Measurements from ENCODE around the gene TMEM132A.

Gene TMEM132A

DNA sequence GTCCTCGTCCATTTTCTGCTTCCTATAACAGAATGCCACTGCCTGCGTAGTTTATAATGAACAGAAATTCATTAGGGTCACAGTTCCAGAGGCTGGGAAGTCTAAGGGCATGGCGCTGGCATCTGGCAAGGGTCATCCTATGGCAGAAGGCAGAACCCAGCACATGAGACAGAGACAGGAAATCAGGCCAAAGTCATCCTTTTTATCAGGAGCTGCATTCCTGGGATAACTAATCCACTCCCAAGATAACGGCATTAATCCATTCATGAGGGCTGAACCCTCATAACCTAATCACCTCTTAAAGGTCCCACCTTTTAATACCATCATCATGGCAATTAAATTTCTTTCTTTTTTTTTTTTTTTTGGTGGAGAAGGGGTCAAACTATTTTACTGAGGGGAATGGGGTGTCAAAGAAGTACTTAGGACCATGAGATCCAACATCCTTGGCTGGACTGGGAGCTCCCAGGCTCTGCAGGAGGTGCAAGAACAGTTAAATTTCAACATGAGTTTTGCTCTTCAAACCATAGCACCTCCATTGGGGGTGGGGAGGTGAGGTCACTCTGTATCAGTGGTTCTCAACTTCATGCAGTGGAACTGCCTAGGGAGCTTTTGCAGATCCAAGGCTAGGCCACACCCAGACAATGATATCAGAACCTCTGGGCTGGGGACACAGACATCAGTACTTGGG, 5.9 kb upstream of the TMEM132A start:
- Histone ChIP-seq H3K79me2 (ENCODE audit: low read length) (peaks cover 69% of the 10 kb centered on the region), H3K9ac (ENCODE audit: low read length) (no peak overlapping the region), H3K4me2 (ENCODE audit: low read depth, low read length) (no peak overlapping the region), H3F3A (ENCODE audit: insufficient read depth, low read length) (peaks cover 28% of the 10 kb centered on the region), H3K9me2 (replicated peaks; ENCODE audit: insufficient read depth, low read length) (no peaks in the 10 kb centered on the region), H2AFZ (ENCODE audit: low read length) (no peak overlapping the region), H3K27me3 (replicated peaks; ENCODE audit: insufficient read depth, low read length) (no peaks in the 10 kb centered on the region), H3K27ac (ENCODE audit: low read length) (no peak overlapping the region), H3K9me3 (replicated peaks; ENCODE audit: insufficient read depth, low read length) (no peaks in the 10 kb centered on the region), H3K4me1 (ENCODE audit: low read length) (peaks cover 26% of the 10 kb centered on the region), H3K4me3 (ENCODE audit: low read length) (no peak overlapping the region), H3K36me3 (replicated peaks; ENCODE audit: insufficient read depth, low read length) (peaks cover 11% of the 10 kb centered on the region), H4K20me1 (ENCODE audit: insufficient read depth, low read length) (peaks cover 42% of the 10 kb centered on the region)
- no peak for DNase-seq
- TF ChIP-seq, protein P1, sequence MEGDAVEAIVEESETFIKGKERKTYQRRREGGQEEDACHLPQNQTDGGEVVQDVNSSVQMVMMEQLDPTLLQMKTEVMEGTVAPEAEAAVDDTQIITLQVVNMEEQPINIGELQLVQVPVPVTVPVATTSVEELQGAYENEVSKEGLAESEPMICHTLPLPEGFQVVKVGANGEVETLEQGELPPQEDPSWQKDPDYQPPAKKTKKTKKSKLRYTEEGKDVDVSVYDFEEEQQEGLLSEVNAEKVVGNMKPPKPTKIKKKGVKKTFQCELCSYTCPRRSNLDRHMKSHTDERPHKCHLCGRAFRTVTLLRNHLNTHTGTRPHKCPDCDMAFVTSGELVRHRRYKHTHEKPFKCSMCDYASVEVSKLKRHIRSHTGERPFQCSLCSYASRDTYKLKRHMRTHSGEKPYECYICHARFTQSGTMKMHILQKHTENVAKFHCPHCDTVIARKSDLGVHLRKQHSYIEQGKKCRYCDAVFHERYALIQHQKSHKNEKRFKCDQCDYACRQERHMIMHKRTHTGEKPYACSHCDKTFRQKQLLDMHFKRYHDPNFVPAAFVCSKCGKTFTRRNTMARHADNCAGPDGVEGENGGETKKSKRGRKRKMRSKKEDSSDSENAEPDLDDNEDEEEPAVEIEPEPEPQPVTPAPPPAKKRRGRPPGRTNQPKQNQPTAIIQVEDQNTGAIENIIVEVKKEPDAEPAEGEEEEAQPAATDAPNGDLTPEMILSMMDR (IDR thresholded peaks at IDR 0.05; ENCODE audit: low read length) = no peak

DNA sequence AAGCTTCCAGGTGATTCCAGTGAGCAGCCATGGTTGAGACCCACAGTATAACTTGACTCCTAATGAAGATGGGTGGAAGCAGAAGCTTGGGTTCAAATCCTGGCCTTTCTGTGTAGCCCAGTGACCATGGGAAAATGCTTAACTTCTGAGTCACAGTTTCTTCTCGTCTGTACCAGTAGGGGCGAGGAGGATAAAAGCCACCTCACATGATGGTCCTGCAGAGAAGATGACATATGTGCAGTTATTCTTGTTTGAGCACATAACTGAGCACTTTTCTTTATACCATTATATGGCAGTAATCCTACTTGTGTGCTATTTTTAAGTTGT, 5.4 kb upstream of the TMEM132A start:
- no peak overlapping the region for H2AFZ ChIP-seq (ENCODE audit: low read length)
- H3F3A ChIP-seq (ENCODE audit: insufficient read depth, low read length) = peaks cover 29% of the 10 kb centered on the region
- peaks cover 45% of the 10 kb centered on the region for H4K20me1 ChIP-seq (ENCODE audit: insufficient read depth, low read length)
- H3K9me2 ChIP-seq (replicated peaks; ENCODE audit: insufficient read depth, low read length) = no peaks in the 10 kb centered on the region
- H3K79me2 ChIP-seq (ENCODE audit: low read length) = peaks cover 69% of the 10 kb centered on the region
- no peak for TF ChIP-seq EZH2 (optimal IDR thresholded peaks at IDR 0.05; ENCODE audit: low read depth, low read length)
- TF ChIP-seq, protein P1 (IDR thresholded peaks at IDR 0.05; ENCODE audit: low read length) = no peak
- no peak for TF ChIP-seq EZH2phosphoT487 (IDR thresholded peaks at IDR 0.05; ENCODE audit: low read length)
- H3K27ac ChIP-seq (ENCODE audit: low read length) = no peak overlapping the region
- no peak overlapping the region for H3K4me2 ChIP-seq (ENCODE audit: low read depth, low read length)
- H3K4me3 ChIP-seq (ENCODE audit: low read length) = no peak overlapping the region
- H3K36me3 ChIP-seq (replicated peaks; ENCODE audit: insufficient read depth, low read length) = peaks cover 11% of the 10 kb centered on the region
- H3K27me3 ChIP-seq (replicated peaks; ENCODE audit: insufficient read depth, low read length) = 0 out of 2 replicates have a peak, but pooled peaks cover under 1% of the 10 kb centered on the region
- H3K9me3 ChIP-seq (replicated peaks; ENCODE audit: insufficient read depth, low read length) = no peaks in the 10 kb centered on the region
- H3K9ac ChIP-seq (ENCODE audit: low read length) = no peak overlapping the region
- peaks cover 25% of the 10 kb centered on the region for H3K4me1 ChIP-seq (ENCODE audit: low read length)
- no peak for DNase-seq

DNA sequence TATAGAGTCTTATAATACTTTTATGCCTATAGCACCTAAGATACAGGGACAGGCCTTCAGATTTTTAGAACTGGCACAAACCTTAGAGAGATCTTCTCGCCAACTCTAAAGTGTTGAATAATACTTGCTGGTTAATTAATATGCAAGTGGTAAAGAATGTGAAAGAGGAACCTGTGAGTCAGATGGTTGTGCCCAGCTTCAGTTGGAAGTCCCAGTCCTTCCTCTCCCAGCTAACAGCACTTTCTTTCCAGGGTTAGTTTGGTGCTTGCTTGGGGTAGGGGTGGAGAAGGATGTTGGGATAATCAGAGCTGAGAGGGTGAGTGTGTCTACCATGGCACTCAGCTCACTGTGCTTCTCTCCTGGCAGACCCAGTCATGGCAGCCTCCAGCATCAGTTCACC, 4.9 kb upstream of the TMEM132A start:
- no peak overlapping the region for H3K9ac ChIP-seq (ENCODE audit: low read length)
- H3F3A ChIP-seq (ENCODE audit: insufficient read depth, low read length) = peaks cover 29% of the 10 kb centered on the region
- no peak overlapping the region for H2AFZ ChIP-seq (ENCODE audit: low read length)
- H3K4me1 ChIP-seq (ENCODE audit: low read length) = peaks cover 25% of the 10 kb centered on the region
- no peak overlapping the region for H3K4me2 ChIP-seq (ENCODE audit: low read depth, low read length)
- no peak overlapping the region for H3K4me3 ChIP-seq (ENCODE audit: low read length)
- peaks cover 65% of the 10 kb centered on the region for H3K79me2 ChIP-seq (ENCODE audit: low read length)
- H3K27me3 ChIP-seq (replicated peaks; ENCODE audit: insufficient read depth, low read length) = 0 out of 2 replicates have a peak, but pooled peaks cover 4% of the 10 kb centered on the region
- H3K36me3 ChIP-seq (replicated peaks; ENCODE audit: insufficient read depth, low read length) = peaks cover 11% of the 10 kb centered on the region
- no peak for DNase-seq
- no peak overlapping the region for H3K27ac ChIP-seq (ENCODE audit: low read length)
- no peaks in the 10 kb centered on the region for H3K9me3 ChIP-seq (replicated peaks; ENCODE audit: insufficient read depth, low read length)
- no peak for TF ChIP-seq EZH2phosphoT487 (IDR thresholded peaks at IDR 0.05; ENCODE audit: low read length)
- TF ChIP-seq, protein P1 (IDR thresholded peaks at IDR 0.05; ENCODE audit: low read length) = no peak
- no peak for TF ChIP-seq EZH2 (optimal IDR thresholded peaks at IDR 0.05; ENCODE audit: low read depth, low read length)
- peaks cover 45% of the 10 kb centered on the region for H4K20me1 ChIP-seq (ENCODE audit: insufficient read depth, low read length)
- no peaks in the 10 kb centered on the region for H3K9me2 ChIP-seq (replicated peaks; ENCODE audit: insufficient read depth, low read length)
